Testis (tissue), 2 donors: ENCODE data around the gene GTF3C5.

Experiments used
- CTCF ChIP-seq, 3 experiments: fragments of 450-650 bp in 2 of 3; fragments of 200-600 bp in 1 of 3; sonication (generic) in 1 of 3; IDR thresholded peaks; one replicate each; pipeline ENCODE4 v1.5.1; 2016 to 2019; ENCODE audit warnings: antibody characterized with exemption in 3 of 3, mild to moderate bottlenecking in 2 of 3, moderate library complexity in 1 of 3
- POLR2A ChIP-seq: fragments of 450-650 bp; IDR thresholded peaks from one replicate; pipeline ENCODE4 v1.6.1; 2017; ENCODE audit warnings: antibody characterized with exemption, mild to moderate bottlenecking, moderate library complexity

- TF ChIP-seq POLR2A (no peak), CTCF (IDR thresholded peaks at IDR 0.05) (no peak)
These were observed 28.4 kb upstream of the GTF3C5 start for GRCh38 chr9:133002147-133003070.
